Measurements from ENCODE around the gene SRXN1.

GRCh38 chr20:672963-673602 is 20.1 kb upstream of the SRXN1 start:
- TF ChIP-seq CTCF (IDR thresholded peaks at IDR 0.05; ENCODE audit: low read length) (peak; percentile 50; the same call in 1 of the 2 replicates), EZH2 (IDR thresholded peaks at IDR 0.05; ENCODE audit: borderline replicate concordance, low read length) (no peak)

All from OCI-LY1 (cell line).